GM20000 (cell line): ENCODE data around the gene CTTNBP2.
A peak's percentile ranks its signal among the peaks of the same experiment; 100 is the strongest.

Experiments
- DNase-seq: peaks from one replicate; pipeline ENCODE4 v3.0.0; 2012; ENCODE audit warnings: low spot score
- TF ChIP-seq, protein P1 (sequence below): IDR thresholded peaks from 2 replicates; pipeline ENCODE4 v1.5.1; 2012; ENCODE audit warnings: mild to moderate bottlenecking, control low read depth; ENCODE audit errors: extremely low read depth, missing control alignments

The CTTNBP2 gene, protein sequence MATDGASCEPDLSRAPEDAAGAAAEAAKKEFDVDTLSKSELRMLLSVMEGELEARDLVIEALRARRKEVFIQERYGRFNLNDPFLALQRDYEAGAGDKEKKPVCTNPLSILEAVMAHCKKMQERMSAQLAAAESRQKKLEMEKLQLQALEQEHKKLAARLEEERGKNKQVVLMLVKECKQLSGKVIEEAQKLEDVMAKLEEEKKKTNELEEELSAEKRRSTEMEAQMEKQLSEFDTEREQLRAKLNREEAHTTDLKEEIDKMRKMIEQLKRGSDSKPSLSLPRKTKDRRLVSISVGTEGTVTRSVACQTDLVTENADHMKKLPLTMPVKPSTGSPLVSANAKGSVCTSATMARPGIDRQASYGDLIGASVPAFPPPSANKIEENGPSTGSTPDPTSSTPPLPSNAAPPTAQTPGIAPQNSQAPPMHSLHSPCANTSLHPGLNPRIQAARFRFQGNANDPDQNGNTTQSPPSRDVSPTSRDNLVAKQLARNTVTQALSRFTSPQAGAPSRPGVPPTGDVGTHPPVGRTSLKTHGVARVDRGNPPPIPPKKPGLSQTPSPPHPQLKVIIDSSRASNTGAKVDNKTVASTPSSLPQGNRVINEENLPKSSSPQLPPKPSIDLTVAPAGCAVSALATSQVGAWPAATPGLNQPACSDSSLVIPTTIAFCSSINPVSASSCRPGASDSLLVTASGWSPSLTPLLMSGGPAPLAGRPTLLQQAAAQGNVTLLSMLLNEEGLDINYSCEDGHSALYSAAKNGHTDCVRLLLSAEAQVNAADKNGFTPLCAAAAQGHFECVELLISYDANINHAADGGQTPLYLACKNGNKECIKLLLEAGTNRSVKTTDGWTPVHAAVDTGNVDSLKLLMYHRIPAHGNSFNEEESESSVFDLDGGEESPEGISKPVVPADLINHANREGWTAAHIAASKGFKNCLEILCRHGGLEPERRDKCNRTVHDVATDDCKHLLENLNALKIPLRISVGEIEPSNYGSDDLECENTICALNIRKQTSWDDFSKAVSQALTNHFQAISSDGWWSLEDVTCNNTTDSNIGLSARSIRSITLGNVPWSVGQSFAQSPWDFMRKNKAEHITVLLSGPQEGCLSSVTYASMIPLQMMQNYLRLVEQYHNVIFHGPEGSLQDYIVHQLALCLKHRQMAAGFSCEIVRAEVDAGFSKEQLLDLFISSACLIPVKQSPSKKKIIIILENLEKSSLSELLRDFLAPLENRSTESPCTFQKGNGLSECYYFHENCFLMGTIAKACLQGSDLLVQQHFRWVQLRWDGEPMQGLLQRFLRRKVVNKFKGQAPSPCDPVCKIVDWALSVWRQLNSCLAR (N-terminal part only)

DNA sequence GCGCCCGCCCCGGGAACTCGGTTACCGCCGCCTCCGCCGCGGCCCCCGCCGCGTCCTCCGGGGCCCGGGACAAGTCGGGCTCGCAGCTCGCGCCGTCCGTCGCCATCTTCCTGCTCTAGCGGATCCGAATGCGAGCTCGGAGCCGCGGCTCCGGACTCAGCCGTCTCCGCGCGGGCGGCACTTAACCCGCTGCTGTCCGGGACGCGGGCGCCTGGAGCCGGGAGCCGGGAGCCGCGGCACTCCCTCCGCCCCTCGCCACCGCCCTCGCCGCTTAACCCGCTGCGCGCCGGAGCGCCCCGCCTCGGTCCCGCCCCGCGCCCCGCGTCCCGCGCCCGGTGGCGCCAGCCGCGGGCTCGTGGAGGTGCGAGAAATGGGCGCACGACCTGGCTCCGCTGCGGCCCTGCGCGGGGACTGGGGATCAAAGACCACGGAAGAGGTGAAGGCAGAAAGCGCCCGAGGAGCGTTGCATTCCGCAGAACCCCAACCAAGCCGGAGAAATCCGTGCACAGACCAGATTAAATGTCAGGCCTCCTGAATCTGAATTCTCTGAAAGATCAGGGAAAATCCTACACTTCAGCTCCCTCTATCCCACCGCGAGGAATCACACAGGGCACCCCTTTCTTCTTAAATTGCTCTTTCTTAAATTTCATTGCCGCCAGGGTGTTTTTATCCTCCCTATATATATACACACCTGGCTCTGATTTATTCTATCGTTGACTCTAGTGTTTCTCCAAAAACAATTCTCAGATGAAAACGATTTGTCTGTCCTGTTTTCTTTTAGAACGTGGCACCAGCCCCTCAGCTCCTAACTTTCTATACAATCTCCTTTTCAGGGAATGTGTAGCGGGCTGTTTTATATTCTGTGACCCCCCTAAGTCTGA lies at the start of gene CTTNBP2:
Gene CTTNBP2, minus strand, starts transcription at position 132 of the 881 bp plus-strand sequence. Its CDS starts 26 bp downstream, at position 106.
- TF ChIP-seq, protein P1, sequence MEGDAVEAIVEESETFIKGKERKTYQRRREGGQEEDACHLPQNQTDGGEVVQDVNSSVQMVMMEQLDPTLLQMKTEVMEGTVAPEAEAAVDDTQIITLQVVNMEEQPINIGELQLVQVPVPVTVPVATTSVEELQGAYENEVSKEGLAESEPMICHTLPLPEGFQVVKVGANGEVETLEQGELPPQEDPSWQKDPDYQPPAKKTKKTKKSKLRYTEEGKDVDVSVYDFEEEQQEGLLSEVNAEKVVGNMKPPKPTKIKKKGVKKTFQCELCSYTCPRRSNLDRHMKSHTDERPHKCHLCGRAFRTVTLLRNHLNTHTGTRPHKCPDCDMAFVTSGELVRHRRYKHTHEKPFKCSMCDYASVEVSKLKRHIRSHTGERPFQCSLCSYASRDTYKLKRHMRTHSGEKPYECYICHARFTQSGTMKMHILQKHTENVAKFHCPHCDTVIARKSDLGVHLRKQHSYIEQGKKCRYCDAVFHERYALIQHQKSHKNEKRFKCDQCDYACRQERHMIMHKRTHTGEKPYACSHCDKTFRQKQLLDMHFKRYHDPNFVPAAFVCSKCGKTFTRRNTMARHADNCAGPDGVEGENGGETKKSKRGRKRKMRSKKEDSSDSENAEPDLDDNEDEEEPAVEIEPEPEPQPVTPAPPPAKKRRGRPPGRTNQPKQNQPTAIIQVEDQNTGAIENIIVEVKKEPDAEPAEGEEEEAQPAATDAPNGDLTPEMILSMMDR: no peak

DNA sequence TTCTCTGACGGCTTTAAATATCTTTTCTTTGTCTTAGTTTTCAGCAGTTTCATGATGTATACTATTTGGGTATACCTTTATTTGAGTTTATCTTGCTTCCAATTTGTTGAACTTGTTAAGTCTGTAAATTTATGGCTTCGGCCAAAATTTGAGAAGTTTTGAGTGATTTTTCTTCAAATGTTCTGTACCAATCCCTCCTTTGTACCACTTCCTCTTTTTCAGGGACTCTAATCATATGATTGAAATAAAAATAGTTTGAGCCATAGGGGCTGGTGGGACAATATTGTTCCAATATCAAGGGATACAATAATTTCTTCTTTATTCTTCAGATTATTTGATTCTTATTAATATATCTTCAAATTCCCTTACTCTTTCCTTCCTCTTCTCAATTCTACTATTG lies 43.1 kb upstream of the CTTNBP2 start:
- TF ChIP-seq, protein P1: no peak

More for the DNA sequence above, at the start of gene CTTNBP2:
- DNase-seq: peak; percentile 33

DNA sequence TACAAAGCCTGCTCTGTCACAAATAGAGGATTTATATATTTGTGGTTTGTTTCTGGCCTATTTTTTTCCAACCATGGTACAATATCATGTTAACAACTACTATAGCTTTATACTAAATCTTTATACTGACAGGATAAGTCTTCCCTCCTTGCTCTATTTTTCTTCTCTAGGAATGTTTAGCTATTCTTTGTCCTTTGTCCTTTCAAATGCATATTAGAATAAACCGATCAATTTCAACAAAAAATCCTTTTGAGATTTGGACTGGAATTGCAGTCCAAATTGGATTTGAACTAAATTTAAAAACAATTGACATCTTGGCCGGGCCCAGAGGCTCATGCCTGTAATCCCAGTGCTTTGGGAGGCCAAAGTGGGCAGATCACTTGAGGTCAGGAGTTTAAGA lies 39.2 kb upstream of the CTTNBP2 start:
- TF ChIP-seq, protein P1: no peak
- DNase-seq: no peak

More for the DNA sequence above, 43.1 kb upstream of the CTTNBP2 start:
- DNase-seq: no peak

DNA sequence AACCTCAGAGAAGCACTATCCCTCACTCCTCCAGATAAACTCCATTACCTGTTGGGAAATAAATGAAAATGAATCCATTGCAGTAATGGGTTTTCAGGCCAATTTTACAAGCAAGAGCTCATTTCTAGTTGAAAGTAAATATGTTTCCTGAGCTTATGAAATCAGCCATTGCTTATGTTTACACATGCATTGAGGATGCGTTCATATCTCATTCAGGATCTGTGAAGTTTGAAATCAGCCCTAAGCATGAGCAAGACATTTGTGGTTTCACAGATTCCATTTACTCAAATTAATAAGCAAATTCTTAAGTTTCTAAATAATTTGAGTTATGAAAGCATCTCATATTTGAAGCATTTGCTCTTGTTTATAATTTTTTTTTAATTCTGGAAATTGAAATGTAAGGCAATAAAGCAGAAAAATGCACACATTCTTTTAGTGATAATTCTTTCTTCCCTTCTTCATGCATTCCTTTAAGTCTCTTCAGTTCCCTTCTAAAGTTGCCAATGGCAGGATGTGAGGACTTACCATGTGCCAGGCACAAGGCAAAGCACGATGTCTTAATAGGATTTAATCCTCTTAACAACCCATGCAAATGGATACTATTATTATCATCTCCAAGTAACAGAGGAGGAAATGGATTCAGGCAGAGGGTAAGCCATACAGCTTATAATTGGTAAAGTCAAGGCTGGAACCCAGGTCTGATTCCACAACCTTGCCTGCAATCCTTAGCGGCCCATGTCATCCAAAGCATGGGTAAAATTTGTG lies 35.0 kb upstream of the CTTNBP2 start:
- no peak for DNase-seq
- TF ChIP-seq, protein P1: no peak

DNA sequence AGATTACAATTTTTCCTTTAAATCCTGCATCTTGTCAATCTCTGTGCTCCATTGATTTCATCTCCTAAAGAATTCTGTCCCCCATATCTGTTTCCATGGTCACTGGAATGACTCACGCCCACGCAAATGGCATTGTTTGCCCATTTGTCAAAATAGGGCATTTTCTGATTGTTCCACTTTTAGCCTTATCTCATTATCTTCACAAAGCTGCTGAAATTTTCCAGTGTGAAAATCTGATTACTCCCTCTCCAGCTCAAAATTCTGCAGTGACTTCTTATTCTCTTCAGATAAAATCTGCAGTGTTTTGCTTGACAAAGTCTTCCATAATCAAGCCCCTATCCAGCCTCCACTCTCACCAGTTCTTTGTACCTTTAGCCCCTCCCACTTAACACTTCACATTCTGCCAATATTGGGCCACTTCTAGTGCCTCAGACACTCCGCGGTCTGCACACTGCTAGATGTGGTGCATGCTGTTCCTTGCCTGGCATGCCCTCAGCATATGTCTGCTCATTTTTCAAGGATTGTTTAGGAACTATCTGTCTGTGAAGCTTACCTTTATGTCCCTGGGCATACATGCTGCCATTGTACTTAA lies 33.9 kb upstream of the CTTNBP2 start:
- TF ChIP-seq, protein P1: no peak
- no peak for DNase-seq
